IPS-15b (cell line): ENCODE data around the gene APOL5.

Source experiments
- H3K27me3 ChIP-seq: one replicate; pipeline ENCODE4 v1.6.1; 2013; ENCODE audit warnings: low read length; ENCODE audit not compliant: control insufficient read depth, insufficient read depth
- H3K36me3 ChIP-seq: one replicate; pipeline ENCODE4 v1.6.1; 2013; ENCODE audit warnings: low read length; ENCODE audit not compliant: control insufficient read depth, insufficient read depth
- H3K4me1 ChIP-seq: one replicate; pipeline ENCODE4 v1.6.1; 2013; ENCODE audit warnings: mild to moderate bottlenecking, low read length; ENCODE audit not compliant: control insufficient read depth, insufficient read depth
- H3K4me3 ChIP-seq: one replicate; pipeline ENCODE4 v1.5.1; 2013; ENCODE audit warnings: low read depth, low read length
- H3K9ac ChIP-seq: one replicate; pipeline ENCODE4 v1.6.1; 2013; ENCODE audit warnings: low read depth, mild to moderate bottlenecking, low read length
- H3K9me3 ChIP-seq: one replicate; pipeline ENCODE4 v1.6.1; 2013; ENCODE audit warnings: mild to moderate bottlenecking, low read length; ENCODE audit not compliant: control insufficient read depth, insufficient read depth

The APOL5 gene

GRCh38 chr22:35746946-35747703 is 29.5 kb downstream of the APOL5 start:
- Histone ChIP-seq H3K36me3 (no peaks in the 10 kb centered on the region), H3K4me3 (no peak overlapping the region), H3K9me3 (no peaks in the 10 kb centered on the region), H3K9ac (no peak overlapping the region), H3K27me3 (no peaks in the 10 kb centered on the region), H3K4me1 (peaks cover 19% of the 10 kb centered on the region)

DNA sequence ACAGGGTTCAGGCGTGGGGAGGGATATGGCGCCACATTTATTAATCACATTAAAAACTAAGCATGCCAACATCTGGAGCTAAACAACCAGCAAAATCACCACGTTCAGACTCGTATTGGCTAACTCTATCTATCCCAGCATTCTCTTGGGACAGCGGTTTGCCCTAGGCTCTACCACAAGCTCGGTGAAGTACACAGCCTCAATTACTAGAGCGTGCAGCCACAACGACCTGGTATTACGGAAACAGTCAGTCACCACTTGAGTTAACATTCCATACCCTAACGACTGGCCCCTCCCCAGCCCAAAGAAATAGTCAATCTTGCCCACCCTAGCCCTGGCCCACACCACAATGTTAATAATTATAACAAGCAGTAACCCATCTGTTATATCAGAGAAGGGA is 32.1 kb downstream of the APOL5 start:
- Histone ChIP-seq H3K9ac (no peak overlapping the region), H3K36me3 (no peaks in the 10 kb centered on the region), H3K27me3 (no peaks in the 10 kb centered on the region), H3K9me3 (no peaks in the 10 kb centered on the region), H3K4me1 (peaks cover 26% of the 10 kb centered on the region), H3K4me3 (no peak overlapping the region)

GRCh38 chr22:35752006-35752862 is 34.6 kb downstream of the APOL5 start:
- Histone ChIP-seq H3K36me3 (no peaks in the 10 kb centered on the region), H3K9ac (no peak overlapping the region), H3K27me3 (no peaks in the 10 kb centered on the region), H3K4me1 (peaks cover 24% of the 10 kb centered on the region), H3K4me3 (no peak overlapping the region), H3K9me3 (no peaks in the 10 kb centered on the region)

DNA sequence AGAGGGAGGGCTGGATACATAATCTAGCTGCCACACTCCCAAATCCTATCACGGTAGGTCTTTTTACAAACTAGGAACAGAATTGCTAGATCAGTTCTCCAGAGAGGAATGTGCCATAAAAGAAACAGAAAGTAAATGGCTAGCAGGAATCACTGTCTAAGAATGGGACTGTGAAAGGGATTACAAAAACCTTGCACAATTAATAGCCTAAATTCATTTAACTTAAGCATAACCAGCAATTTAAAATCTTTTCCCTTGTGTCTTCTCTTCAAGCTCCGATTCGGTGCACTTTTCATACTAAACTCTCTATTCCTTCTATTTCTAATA is 35.2 kb downstream of the APOL5 start:
- Histone ChIP-seq H3K36me3 (no peaks in the 10 kb centered on the region), H3K4me1 (peaks cover 22% of the 10 kb centered on the region), H3K9me3 (no peaks in the 10 kb centered on the region), H3K9ac (no peak overlapping the region), H3K4me3 (no peak overlapping the region), H3K27me3 (no peaks in the 10 kb centered on the region)

GRCh38 chr22:35754761-35755160 is 37.1 kb downstream of the APOL5 start:
- Histone ChIP-seq H3K4me3 (no peak overlapping the region), H3K9me3 (no peaks in the 10 kb centered on the region), H3K9ac (no peak overlapping the region), H3K36me3 (no peaks in the 10 kb centered on the region), H3K4me1 (peaks cover 8% of the 10 kb centered on the region), H3K27me3 (no peaks in the 10 kb centered on the region)

- Histone ChIP-seq H3K27me3 (no peaks in the 10 kb centered on the region), H3K9ac (no peak overlapping the region), H3K4me1 (peaks cover 7% of the 10 kb centered on the region), H3K4me3 (no peak overlapping the region), H3K36me3 (no peaks in the 10 kb centered on the region), H3K9me3 (no peaks in the 10 kb centered on the region)
Measured at GRCh38 chr22:35756722-35757121, 39.0 kb downstream of the APOL5 start.

DNA sequence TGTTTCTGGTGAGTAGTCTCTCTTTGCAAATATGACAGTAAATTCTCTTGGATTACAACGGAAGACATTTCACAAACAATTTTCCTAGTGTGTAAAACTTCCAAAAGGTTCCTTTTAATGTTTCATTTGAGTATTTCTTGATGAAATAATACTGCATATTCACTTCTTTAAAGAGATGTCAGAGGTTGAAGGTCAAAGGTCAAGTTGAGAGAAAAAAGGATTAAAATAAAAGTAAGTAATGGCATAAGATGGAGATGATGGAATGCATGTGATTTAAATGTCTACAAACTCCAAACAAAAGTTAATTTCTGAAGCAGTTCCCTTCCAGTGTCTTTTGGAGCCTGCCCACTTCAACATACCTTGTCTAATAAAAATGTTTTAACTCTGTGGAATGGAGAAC is 40.7 kb downstream of the APOL5 start:
- no peaks in the 10 kb centered on the region for H3K9me3 ChIP-seq
- no peaks in the 10 kb centered on the region for H3K4me1 ChIP-seq
- no peak overlapping the region for H3K9ac ChIP-seq
- H3K36me3 ChIP-seq, result no peaks in the 10 kb centered on the region
- H3K4me3 ChIP-seq, result no peak overlapping the region
- H3K27me3 ChIP-seq, result no peaks in the 10 kb centered on the region

GRCh38 chr22:35761037-35761436 is 43.4 kb downstream of the APOL5 start:
- no peaks in the 10 kb centered on the region for H3K36me3 ChIP-seq
- no peaks in the 10 kb centered on the region for H3K4me1 ChIP-seq
- no peak overlapping the region for H3K4me3 ChIP-seq
- no peak overlapping the region for H3K9ac ChIP-seq
- no peaks in the 10 kb centered on the region for H3K27me3 ChIP-seq
- no peaks in the 10 kb centered on the region for H3K9me3 ChIP-seq

GRCh38 chr22:35766654-35767580 is 49.2 kb downstream of the APOL5 start:
- Histone ChIP-seq H3K4me1 (no peaks in the 10 kb centered on the region), H3K9ac (no peak overlapping the region), H3K9me3 (no peaks in the 10 kb centered on the region), H3K36me3 (no peaks in the 10 kb centered on the region), H3K27me3 (no peaks in the 10 kb centered on the region), H3K4me3 (no peak overlapping the region)

DNA sequence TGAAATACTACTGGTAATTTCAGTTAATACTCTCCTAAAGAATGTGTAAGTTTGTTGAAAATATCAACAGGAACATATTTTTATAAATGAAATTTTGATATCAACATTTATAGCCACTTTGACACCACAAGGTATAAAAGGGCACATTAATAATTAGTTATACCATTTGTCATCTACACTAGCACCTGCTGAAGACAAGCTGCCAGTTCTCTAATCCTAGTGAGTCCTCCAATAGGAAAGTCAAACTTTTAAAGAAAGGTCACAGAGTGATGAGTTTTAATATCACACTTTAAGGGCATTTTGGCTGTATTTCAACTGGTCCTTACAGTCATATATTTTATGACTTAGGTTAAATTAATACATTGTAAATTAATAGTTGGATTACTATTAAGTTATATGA is 52.3 kb downstream of the APOL5 start:
- H3K4me3 ChIP-seq, result no peak overlapping the region
- no peaks in the 10 kb centered on the region for H3K36me3 ChIP-seq
- no peaks in the 10 kb centered on the region for H3K9me3 ChIP-seq
- no peak overlapping the region for H3K9ac ChIP-seq
- no peaks in the 10 kb centered on the region for H3K27me3 ChIP-seq
- no peaks in the 10 kb centered on the region for H3K4me1 ChIP-seq

GRCh38 chr22:35775339-35775738 is 57.7 kb downstream of the APOL5 start:
- no peak overlapping the region for H3K9ac ChIP-seq
- no peak overlapping the region for H3K4me3 ChIP-seq
- H3K4me1 ChIP-seq, result no peaks in the 10 kb centered on the region
- no peaks in the 10 kb centered on the region for H3K9me3 ChIP-seq
- no peaks in the 10 kb centered on the region for H3K27me3 ChIP-seq
- no peaks in the 10 kb centered on the region for H3K36me3 ChIP-seq
